Ishikawa (cell line): ENCODE data around the gene FCHSD2.

ENCODE experiments used
- CEBPB ChIP-seq: IDR thresholded peaks from 2 replicates; pipeline ENCODE4 v1.6.1; 2012
- CREB1 ChIP-seq: IDR thresholded peaks from 2 replicates; pipeline ENCODE4 v1.6.1; 2012; ENCODE audit warnings: low read depth
- EP300 ChIP-seq: IDR thresholded peaks from 2 replicates; pipeline ENCODE4 v1.6.1; 2012; ENCODE audit warnings: borderline replicate concordance
- MAX ChIP-seq: IDR thresholded peaks from 2 replicates; pipeline ENCODE4 v1.6.1; 2012
- NFIC ChIP-seq: IDR thresholded peaks from 2 replicates; pipeline ENCODE4 v1.6.1; 2012
- RAD21 ChIP-seq: IDR thresholded peaks from 2 replicates; pipeline ENCODE4 v1.6.1; 2012; ENCODE audit warnings: low read depth
- REST ChIP-seq: IDR thresholded peaks from 2 replicates; pipeline ENCODE4 v1.6.1; 2012; ENCODE audit warnings: low read depth, mild to moderate bottlenecking
- TAF1 ChIP-seq: IDR thresholded peaks from 2 replicates; pipeline ENCODE4 v1.6.1; 2012; ENCODE audit warnings: low read depth, mild to moderate bottlenecking
- TCF12 ChIP-seq: IDR thresholded peaks from 2 replicates; pipeline ENCODE4 v1.6.1; 2012; ENCODE audit warnings: low read depth
- TEAD4 ChIP-seq: IDR thresholded peaks from 2 replicates; pipeline ENCODE4 v1.6.1; 2012
- USF1 ChIP-seq: IDR thresholded peaks from 2 replicates; pipeline ENCODE4 v1.6.1; 2012
- YY1 ChIP-seq: IDR thresholded peaks from 2 replicates; pipeline ENCODE4 v1.6.1; 2012; ENCODE audit warnings: low read depth
- ZBTB7A ChIP-seq: IDR thresholded peaks from 2 replicates; pipeline ENCODE4 v1.6.1; 2012; ENCODE audit warnings: low read depth

GRCh38 chr11:72817966-72818365 lies 324.2 kb downstream of the FCHSD2 start:
- TF ChIP-seq TEAD4, result no peak
- no peak for TF ChIP-seq NFIC
- TF ChIP-seq MAX, result no peak
- no peak for TF ChIP-seq EP300
- no peak for TF ChIP-seq REST
- no peak for TF ChIP-seq TAF1
- no peak for TF ChIP-seq YY1
- TF ChIP-seq RAD21, result no peak
- no peak for TF ChIP-seq ZBTB7A
- TF ChIP-seq USF1, result no peak
- TF ChIP-seq CEBPB, result no peak
- TF ChIP-seq TCF12, result no peak
- no peak for TF ChIP-seq CREB1
